Mammary epithelial cell (primary cell): Measurements from ENCODE around the gene STAU1.

Experiments used
- CTCF ChIP-seq, 2 donors: IDR thresholded peaks in 1 of 2; conservative IDR thresholded peaks in 1 of 2; 2 replicates each; pipeline ENCODE4 v1.5.1; 2011 to 2012; ENCODE audit warnings: inconsistent platforms in 2 of 2, low read length in 2 of 2, mild to moderate bottlenecking in 2 of 2, control low read depth in 1 of 2, low read depth in 1 of 2; ENCODE audit not compliant: insufficient read depth in 1 of 2; ENCODE audit errors: extremely low read depth in 1 of 2
- EZH2 ChIP-seq: IDR thresholded peaks from 2 replicates; pipeline ENCODE4 v1.6.1; 2012; ENCODE audit warnings: low read length, inconsistent platforms, borderline replicate concordance

GRCh38 chr20:49237531-49237930 is 49.4 kb upstream of the STAU1 start:
- no peak for TF ChIP-seq CTCF (conservative IDR thresholded peaks at IDR 0.05 in 1 of 2, IDR thresholded peaks at IDR 0.05 in 1 of 2; ENCODE audit: extremely low read depth in 1 of 2, insufficient read depth in 1 of 2, low read depth in 1 of 2, low read length in 2 of 2)
- no peak for TF ChIP-seq EZH2
